Measurements from ENCODE around the gene TMCC1. TPM values are rescaled to one million over a fixed set of nuclear protein-coding genes. Genes with fewer than 3 reads are reported as not detected.

Gene TMCC1
- total and polyA plus RNA-seq, 2 experiments from 2014 or later = 12.3 to 26.9 TPM

GRCh38 chr3:129732200-129732876, 161.2 kb downstream of the TMCC1 start:
- DNase-seq (ENCODE audit: low read depth in 1 of 2, low spot score in 1 of 2) = no peak
- peaks cover 8% of the 10 kb centered on the region for H3K4me1 ChIP-seq (ENCODE audit: low read depth)
- H3K27ac ChIP-seq = no peak overlapping the region
- H3K36me3 ChIP-seq = no peaks in the 10 kb centered on the region
- TF ChIP-seq CTCF (IDR thresholded peaks at IDR 0.05; ENCODE audit: low read depth, low read length) = no peak
- no peaks in the 10 kb centered on the region for H3K9me3 ChIP-seq (ENCODE audit: low read depth)
- H3K27me3 ChIP-seq = no peaks in the 10 kb centered on the region
- H3K4me3 ChIP-seq = no peak overlapping the region

GRCh38 chr3:129727707-129728106, 165.8 kb downstream of the TMCC1 start:
- Histone ChIP-seq H3K9me3 (ENCODE audit: low read depth) (no peaks in the 10 kb centered on the region), H3K36me3 (no peaks in the 10 kb centered on the region), H3K27ac (no peak overlapping the region), H3K27me3 (no peaks in the 10 kb centered on the region), H3K4me3 (no peak overlapping the region), H3K4me1 (ENCODE audit: low read depth) (peaks cover 13% of the 10 kb centered on the region)
- TF ChIP-seq CTCF (IDR thresholded peaks at IDR 0.05; ENCODE audit: low read depth, low read length) = no peak
- no peak for DNase-seq (ENCODE audit: low read depth in 1 of 2, low spot score in 1 of 2)

- Histone ChIP-seq H3K4me3 (no peak overlapping the region), H3K36me3 (no peaks in the 10 kb centered on the region), H3K27me3 (no peaks in the 10 kb centered on the region), H3K4me1 (ENCODE audit: low read depth) (peaks cover 16% of the 10 kb centered on the region), H3K9me3 (ENCODE audit: low read depth) (no peaks in the 10 kb centered on the region), H3K27ac (peak overlapping the region; percentile 41)
- no peak for TF ChIP-seq CTCF (IDR thresholded peaks at IDR 0.05; ENCODE audit: low read depth, low read length)
- DNase-seq (ENCODE audit: low read depth in 1 of 2, low spot score in 1 of 2) = peak; percentile 28 to 94
Observed at GRCh38 chr3:129723558-129724324, 169.8 kb downstream of the TMCC1 start.

GRCh38 chr3:129722527-129722926, 171.0 kb downstream of the TMCC1 start:
- no peak for TF ChIP-seq CTCF (IDR thresholded peaks at IDR 0.05; ENCODE audit: low read depth, low read length)
- no peak overlapping the region for H3K4me3 ChIP-seq
- H3K27me3 ChIP-seq = no peaks in the 10 kb centered on the region
- H3K27ac ChIP-seq = no peak overlapping the region
- no peaks in the 10 kb centered on the region for H3K9me3 ChIP-seq (ENCODE audit: low read depth)
- no peaks in the 10 kb centered on the region for H3K36me3 ChIP-seq
- DNase-seq (ENCODE audit: low read depth in 1 of 2, low spot score in 1 of 2) = no peak
- peaks cover 21% of the 10 kb centered on the region for H3K4me1 ChIP-seq (ENCODE audit: low read depth)

GRCh38 chr3:129718201-129718600, 175.3 kb downstream of the TMCC1 start:
- Histone ChIP-seq H3K4me3 (no peak overlapping the region), H3K36me3 (no peaks in the 10 kb centered on the region), H3K27me3 (no peaks in the 10 kb centered on the region), H3K4me1 (ENCODE audit: low read depth) (peaks cover 15% of the 10 kb centered on the region), H3K27ac (no peak overlapping the region), H3K9me3 (ENCODE audit: low read depth) (no peaks in the 10 kb centered on the region)
- no peak for TF ChIP-seq CTCF (IDR thresholded peaks at IDR 0.05; ENCODE audit: low read depth, low read length)
- peak in 1 of 2 donors; percentile 36 for DNase-seq (ENCODE audit: low read depth in 1 of 2, low spot score in 1 of 2)
